ENCODE data around the gene KLHL21.
A peak's percentile ranks its signal among the peaks of the same experiment; 100 is the strongest.
"Not testable (repeated sequence)": the region's sequence is repeated elsewhere in the genome, so short reads cannot be mapped to it uniquely, and the experiment has no call there.

KLHL21 gene

DNA sequence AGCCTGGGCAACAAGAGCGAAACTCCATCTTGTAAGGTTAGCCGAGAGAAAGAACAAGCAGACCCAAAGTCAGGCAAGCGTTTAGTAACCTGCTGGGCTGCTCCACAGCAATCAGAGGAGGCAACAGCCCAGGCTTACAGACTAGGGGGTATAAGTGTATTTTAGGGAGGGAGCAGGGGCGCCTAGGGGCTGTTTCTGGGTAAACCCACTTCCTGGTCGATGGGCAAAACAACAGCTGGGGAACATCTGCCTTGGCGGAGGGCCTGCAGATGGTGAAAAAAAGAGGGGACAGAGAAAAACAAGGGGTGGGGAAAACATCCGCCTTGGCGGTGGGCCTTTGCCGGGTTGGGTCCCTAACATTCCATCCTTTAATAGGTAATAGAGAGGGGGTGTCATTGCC, 42.4 kb downstream of the KLHL21 start:
- Histone ChIP-seq H3K4me3 (ENCODE audit: low read depth, low read length) (no peak overlapping the region), H3K27me3 (ENCODE audit: control insufficient read depth, insufficient read depth, low read length) (peaks cover 21% of the 10 kb centered on the region), H3K4me1 (ENCODE audit: control insufficient read depth, insufficient read depth, low read length) (peaks cover under 1% of the 10 kb centered on the region; the same call in 1 of the 2 replicates), H3K27ac (ENCODE audit: low read depth, low read length) (no peak overlapping the region), H3K36me3 (ENCODE audit: control insufficient read depth, insufficient read depth, low read length) (no peaks in the 10 kb centered on the region), H3K9ac (ENCODE audit: low read length) (no peak overlapping the region), H3K9me3 (ENCODE audit: control insufficient read depth, insufficient read depth, low read depth, low read length) (0 out of 2 replicates have a peak, but pooled peaks cover 3% of the 10 kb centered on the region)

DNA sequence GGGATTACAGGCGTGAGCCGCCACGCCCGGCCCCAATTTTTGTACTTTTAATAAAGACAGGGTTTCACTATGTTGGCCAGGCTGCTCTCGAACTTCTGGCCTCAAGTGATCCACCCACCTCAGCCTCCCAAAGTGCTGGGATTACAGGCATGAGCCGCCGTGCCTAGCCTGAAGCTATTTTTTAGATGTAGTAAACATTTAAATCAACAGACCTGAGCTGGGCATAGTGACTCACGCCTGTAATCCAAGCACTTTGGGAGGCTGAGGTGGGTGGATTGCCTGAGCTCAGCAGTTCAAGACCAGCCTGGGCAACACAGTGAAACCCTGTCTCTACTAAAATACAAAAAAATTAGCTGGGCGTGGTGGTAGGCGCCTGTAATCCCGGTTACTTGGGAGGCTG, 43.5 kb downstream of the KLHL21 start:
- not testable (repeated sequence) for H3K4me3 ChIP-seq (ENCODE audit: low read depth, low read length); H3K36me3 ChIP-seq (ENCODE audit: control insufficient read depth, insufficient read depth, low read length); H3K9me3 ChIP-seq (ENCODE audit: control insufficient read depth, insufficient read depth, low read depth, low read length); H3K27ac ChIP-seq (ENCODE audit: low read depth, low read length); H3K9ac ChIP-seq (ENCODE audit: low read length); H3K4me1 ChIP-seq (ENCODE audit: control insufficient read depth, insufficient read depth, low read length)
- peaks cover 11% of the 10 kb centered on the region for H3K27me3 ChIP-seq (ENCODE audit: control insufficient read depth, insufficient read depth, low read length)

DNA sequence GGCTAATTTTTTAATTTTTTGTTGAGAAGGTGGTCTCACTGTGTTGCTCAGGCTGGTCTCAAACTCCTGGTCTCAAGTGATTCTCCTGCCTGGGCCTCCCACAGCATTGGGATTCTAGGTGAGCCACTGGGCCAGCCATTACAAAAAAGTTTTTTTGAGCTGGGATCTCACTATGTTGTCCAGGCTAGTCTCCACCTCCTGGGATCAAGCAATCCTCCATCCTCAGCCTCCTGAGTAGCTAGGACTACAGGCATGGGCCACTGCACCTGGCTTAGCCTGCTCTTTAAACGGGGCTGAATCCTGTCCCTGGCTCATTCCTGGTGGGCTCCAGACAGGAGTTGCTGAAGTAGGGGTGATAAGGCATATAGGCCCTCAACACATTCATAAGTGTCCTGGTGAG, 45.1 kb downstream of the KLHL21 start:
- Histone ChIP-seq H3K9me3 (ENCODE audit: control insufficient read depth, insufficient read depth, low read depth, low read length) (0 out of 2 replicates have a peak, but pooled peaks cover 3% of the 10 kb centered on the region), H3K27me3 (ENCODE audit: control insufficient read depth, insufficient read depth, low read length) (0 out of 2 replicates have a peak, but pooled peaks cover 3% of the 10 kb centered on the region), H3K36me3 (ENCODE audit: control insufficient read depth, insufficient read depth, low read length) (no peaks in the 10 kb centered on the region), H3K27ac (ENCODE audit: low read depth, low read length) (no peak overlapping the region), H3K9ac (ENCODE audit: low read length) (no peak overlapping the region), H3K4me1 (ENCODE audit: control insufficient read depth, insufficient read depth, low read length) (peaks cover 12% of the 10 kb centered on the region), H3K4me3 (ENCODE audit: low read depth, low read length) (no peak overlapping the region)

DNA sequence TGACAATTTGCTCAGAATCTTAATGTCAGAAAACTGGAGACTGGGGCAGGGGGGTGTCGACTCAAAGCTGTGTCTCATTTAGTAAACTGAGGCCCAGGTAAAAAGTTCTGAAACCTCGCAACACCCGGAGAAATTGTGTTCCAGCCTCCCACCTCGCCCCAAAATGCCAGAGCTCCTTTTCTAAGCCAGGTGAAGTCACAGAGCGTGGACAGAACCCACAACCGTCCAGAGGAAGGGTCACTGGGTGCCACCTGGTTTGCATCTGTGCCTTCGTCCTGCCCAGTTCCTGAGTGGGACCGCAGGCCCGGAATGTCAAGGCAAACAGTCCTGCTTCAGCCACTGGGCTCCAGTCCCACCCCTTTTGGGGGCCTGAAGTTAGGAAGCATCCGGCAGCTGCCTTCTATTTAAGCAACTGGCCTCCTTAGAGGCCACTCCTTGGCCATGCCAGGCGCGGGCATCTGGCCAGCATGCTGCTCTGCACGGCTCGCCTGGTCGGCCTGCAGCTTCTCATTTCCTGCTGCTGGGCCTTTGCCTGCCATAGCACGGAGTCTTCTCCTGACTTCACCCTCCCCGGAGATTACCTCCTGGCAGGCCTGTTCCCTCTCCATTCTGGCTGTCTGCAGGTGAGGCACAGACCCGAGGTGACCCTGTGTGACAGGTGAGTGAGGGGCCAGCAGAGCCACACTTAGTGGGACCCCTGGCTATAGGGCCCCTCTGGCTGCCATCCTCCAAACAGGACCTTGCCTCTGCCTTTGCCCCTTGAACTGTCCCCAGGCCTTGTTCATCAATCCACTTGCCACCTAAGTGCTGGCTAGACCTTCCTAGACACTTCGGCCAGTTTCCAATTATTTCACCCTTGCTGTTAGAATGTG, 47.5 kb downstream of the KLHL21 start, which contains the start of gene TAS1R1:
Gene TAS1R1 (plus strand): TSS at position 401 of the 872 bp plus-strand sequence. CDS start 67 bp downstream, at position 468.
- peak within 1 kb of the TSS; percentile 99 for H3K4me3 ChIP-seq (ENCODE audit: low read depth, low read length)
- peaks cover 12% of the 10 kb centered on the region for H3K4me1 ChIP-seq (ENCODE audit: control insufficient read depth, insufficient read depth, low read length)
- H3K27me3 ChIP-seq (ENCODE audit: control insufficient read depth, insufficient read depth, low read length) = no peaks in the 10 kb centered on the region
- H3K27ac ChIP-seq (ENCODE audit: low read depth, low read length) = peak within 1 kb of the TSS; percentile 97
- peak within 1 kb of the TSS; percentile 99 for H3K9ac ChIP-seq (ENCODE audit: low read length)
- H3K9me3 ChIP-seq (ENCODE audit: control insufficient read depth, insufficient read depth, low read depth, low read length) = no peaks in the 10 kb centered on the region
- peaks cover 14% of the 10 kb centered on the region for H3K36me3 ChIP-seq (ENCODE audit: control insufficient read depth, insufficient read depth, low read length)

DNA sequence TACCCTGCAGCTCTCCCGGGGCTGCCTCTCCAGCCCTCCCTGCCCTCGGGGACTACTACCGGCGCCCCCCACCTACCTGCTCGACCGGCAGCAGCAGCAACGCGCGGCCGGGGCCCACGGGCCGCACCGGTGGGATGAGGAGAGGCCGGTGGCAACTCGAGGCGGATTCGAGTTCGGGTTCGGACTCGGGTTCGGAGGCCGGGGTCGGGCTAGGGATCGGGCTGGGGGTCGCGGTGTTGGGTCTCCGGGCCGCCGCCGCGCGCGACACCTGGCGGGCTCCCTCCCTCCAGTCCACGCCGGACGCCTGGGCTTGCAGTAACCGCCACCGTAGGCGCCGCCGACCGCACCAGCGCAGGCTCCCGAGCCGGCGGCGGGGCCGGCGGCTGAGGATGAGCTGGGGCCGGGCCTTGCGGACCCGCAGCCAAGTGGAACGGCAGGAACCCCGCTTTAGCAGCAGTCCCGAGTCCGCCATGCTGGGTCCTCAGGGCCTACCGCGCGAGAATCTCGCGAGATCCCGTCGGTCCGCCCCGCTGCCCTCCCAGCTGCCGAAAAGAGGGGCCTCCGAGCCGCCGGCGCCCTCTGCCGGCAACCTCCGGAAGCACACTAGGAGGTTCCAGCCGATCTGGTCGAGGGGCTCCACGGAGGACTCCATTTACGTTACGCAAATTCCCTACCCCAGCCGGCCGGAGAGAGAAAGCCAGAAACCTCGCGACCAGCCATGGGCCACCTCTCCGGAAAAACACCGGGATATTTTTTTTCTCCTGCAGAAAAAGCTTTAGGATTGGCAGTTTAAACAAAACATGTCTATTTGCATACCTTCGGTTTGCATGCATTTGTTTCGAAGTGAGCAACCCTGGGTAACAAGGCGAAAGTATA, 48.4 kb downstream of the KLHL21 start, which contains the start of gene NOL9:
Gene NOL9 (minus strand): TSS at position 483 of the 876 bp plus-strand sequence. CDS start 11 bp downstream, at position 472.
- Histone ChIP-seq H3K36me3 (ENCODE audit: control insufficient read depth, insufficient read depth, low read length) (peaks cover 21% of the 10 kb centered on the region), H3K4me1 (ENCODE audit: control insufficient read depth, insufficient read depth, low read length) (peaks cover 12% of the 10 kb centered on the region), H3K9me3 (ENCODE audit: control insufficient read depth, insufficient read depth, low read depth, low read length) (no peaks in the 10 kb centered on the region), H3K27ac (ENCODE audit: low read depth, low read length) (peak within 1 kb of the TSS; percentile 97), H3K9ac (ENCODE audit: low read length) (peak within 1 kb of the TSS; percentile 99), H3K27me3 (ENCODE audit: control insufficient read depth, insufficient read depth, low read length) (no peaks in the 10 kb centered on the region), H3K4me3 (ENCODE audit: low read depth, low read length) (peak within 1 kb of the TSS; percentile 99)

DNA sequence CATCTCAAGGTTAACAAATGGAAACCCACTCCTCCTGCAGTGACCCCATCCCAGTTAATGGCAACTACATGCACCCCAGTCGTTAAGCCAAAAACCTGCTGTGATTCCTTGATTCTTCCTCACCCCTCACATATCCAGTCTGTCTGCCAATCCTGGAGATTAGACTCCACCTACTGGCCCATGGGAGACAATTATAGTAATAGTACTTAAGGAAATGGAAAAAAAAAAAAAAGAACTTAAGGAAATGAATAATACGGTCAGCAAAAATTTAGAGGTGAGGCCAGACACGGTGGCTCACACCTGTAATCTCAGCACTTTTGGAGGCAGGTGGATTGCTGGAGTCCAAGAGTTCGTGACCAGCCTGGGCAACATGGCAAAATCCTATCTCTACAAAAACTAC, 55.4 kb downstream of the KLHL21 start:
- Histone ChIP-seq H3K4me3 (ENCODE audit: low read depth, low read length) (no peak overlapping the region), H3K36me3 (ENCODE audit: control insufficient read depth, insufficient read depth, low read length) (peaks cover 82% of the 10 kb centered on the region), H3K4me1 (ENCODE audit: control insufficient read depth, insufficient read depth, low read length) (no peaks in the 10 kb centered on the region), H3K9me3 (ENCODE audit: control insufficient read depth, insufficient read depth, low read depth, low read length) (no peaks in the 10 kb centered on the region), H3K27ac (ENCODE audit: low read depth, low read length) (no peak overlapping the region), H3K27me3 (ENCODE audit: control insufficient read depth, insufficient read depth, low read length) (no peaks in the 10 kb centered on the region), H3K9ac (ENCODE audit: low read length) (no peak overlapping the region)

DNA sequence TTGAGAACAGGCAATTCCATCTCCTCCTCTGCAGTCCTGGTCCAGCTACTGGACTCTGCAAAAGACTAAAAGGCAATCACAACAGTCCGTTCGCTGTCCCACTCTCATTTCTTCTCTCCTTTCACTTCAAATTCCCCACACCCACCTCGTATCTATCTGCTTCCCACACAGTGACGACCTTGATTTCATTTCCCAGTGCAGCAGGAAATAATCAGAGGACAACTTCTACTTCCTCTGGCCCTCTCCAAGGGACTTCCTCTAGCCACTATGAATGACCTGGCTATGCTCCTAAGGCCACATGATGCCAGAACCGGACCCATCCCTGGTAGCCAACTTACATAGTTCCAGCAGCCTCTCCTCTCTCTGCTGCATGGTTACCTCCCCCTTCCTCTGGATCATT, 56.3 kb downstream of the KLHL21 start:
- Histone ChIP-seq H3K27ac (ENCODE audit: low read depth, low read length) (no peak overlapping the region), H3K9me3 (ENCODE audit: control insufficient read depth, insufficient read depth, low read depth, low read length) (no peaks in the 10 kb centered on the region), H3K9ac (ENCODE audit: low read length) (no peak overlapping the region), H3K36me3 (ENCODE audit: control insufficient read depth, insufficient read depth, low read length) (peaks cover 86% of the 10 kb centered on the region), H3K27me3 (ENCODE audit: control insufficient read depth, insufficient read depth, low read length) (no peaks in the 10 kb centered on the region), H3K4me1 (ENCODE audit: control insufficient read depth, insufficient read depth, low read length) (no peaks in the 10 kb centered on the region), H3K4me3 (ENCODE audit: low read depth, low read length) (no peak overlapping the region)

DNA sequence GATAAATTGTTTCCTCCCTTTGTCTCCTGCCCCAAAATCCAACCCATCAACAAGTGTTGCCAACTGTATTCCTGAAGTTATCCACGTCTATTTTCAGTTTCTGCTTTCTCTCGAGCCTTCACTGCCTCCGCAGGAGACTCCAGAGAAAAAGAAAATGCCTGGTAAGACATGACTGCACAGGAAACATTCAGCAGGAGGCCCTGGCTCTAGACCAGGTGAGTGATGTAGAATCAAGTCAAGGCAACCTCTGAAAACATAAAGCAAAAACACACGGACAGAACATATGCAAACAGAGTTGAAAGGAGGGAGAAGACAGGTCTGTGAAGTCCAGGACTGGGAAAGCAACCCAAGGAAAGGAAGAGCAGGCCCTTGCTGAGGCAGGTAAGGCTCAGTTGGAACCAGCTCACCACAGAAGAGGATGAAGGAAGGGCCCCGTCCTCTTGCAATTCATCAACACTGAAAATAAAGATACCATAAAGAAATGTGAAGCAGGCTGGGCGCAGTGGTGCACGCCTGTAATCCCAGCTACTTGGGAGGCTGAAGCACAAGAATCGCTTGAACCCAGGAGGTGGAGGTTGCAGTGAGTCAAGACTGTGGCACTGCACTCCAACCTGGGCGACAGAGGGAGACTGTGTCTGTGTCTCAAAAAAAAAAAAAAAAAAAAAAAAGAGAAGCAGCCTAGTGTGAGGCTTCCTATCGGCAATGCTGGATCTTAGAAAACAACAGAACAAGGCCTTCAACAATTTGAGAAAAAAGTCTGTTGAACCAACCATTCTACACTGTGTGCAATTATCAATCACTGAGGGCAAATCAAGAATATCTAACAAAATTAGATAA, 57.2 kb downstream of the KLHL21 start:
- Histone ChIP-seq H3K27me3 (ENCODE audit: control insufficient read depth, insufficient read depth, low read length) (no peaks in the 10 kb centered on the region), H3K36me3 (ENCODE audit: control insufficient read depth, insufficient read depth, low read length) (peaks cover 81% of the 10 kb centered on the region), H3K4me1 (ENCODE audit: control insufficient read depth, insufficient read depth, low read length) (no peaks in the 10 kb centered on the region), H3K9ac (ENCODE audit: low read length) (no peak overlapping the region), H3K9me3 (ENCODE audit: control insufficient read depth, insufficient read depth, low read depth, low read length) (no peaks in the 10 kb centered on the region), H3K27ac (ENCODE audit: low read depth, low read length) (no peak overlapping the region), H3K4me3 (ENCODE audit: low read depth, low read length) (no peak overlapping the region)

DNA sequence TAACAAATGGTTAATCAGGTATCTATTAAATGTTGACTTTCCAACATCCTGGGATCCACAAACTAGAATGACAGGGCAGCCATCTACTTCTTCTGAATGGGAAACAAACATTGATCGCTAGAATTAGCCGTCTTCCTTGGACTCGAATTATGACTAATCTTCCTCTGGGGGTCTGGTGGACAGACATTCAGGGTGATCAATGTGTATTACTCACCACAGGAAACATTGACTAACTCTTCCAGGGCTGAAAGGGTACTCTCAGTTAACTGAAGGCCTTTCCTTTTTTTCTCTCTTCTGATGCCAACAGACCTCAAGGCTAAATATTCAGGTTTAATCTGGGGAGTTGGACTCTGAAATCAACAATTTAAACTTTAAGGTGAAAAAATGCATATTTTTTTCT, 57.8 kb downstream of the KLHL21 start:
- Histone ChIP-seq H3K27me3 (ENCODE audit: control insufficient read depth, insufficient read depth, low read length) (no peaks in the 10 kb centered on the region), H3K9ac (ENCODE audit: low read length) (no peak overlapping the region), H3K27ac (ENCODE audit: low read depth, low read length) (no peak overlapping the region), H3K4me1 (ENCODE audit: control insufficient read depth, insufficient read depth, low read length) (no peaks in the 10 kb centered on the region), H3K4me3 (ENCODE audit: low read depth, low read length) (no peak overlapping the region), H3K36me3 (ENCODE audit: control insufficient read depth, insufficient read depth, low read length) (peaks cover 78% of the 10 kb centered on the region), H3K9me3 (ENCODE audit: control insufficient read depth, insufficient read depth, low read depth, low read length) (no peaks in the 10 kb centered on the region)
